HCT116 (cell line): ENCODE results near the gene CNDP1.

Experiments
- EZH2 ChIP-seq: fragments of 200-600 bp; sonication (generic); IDR thresholded peaks from 2 replicates; pipeline ENCODE4 v1.6.1; 2017; ENCODE audit warnings: antibody characterized with exemption, mixed run types
- POLR2A ChIP-seq: IDR thresholded peaks from 2 replicates; pipeline ENCODE4 v1.7.0; 2011; ENCODE audit warnings: borderline replicate concordance; ENCODE audit not compliant: insufficient read depth, insufficient read length; ENCODE audit errors: extremely low read depth
- POLR2AphosphoS5 ChIP-seq: IDR thresholded peaks from 2 replicates; pipeline ENCODE4 v1.6.1; 2011; ENCODE audit warnings: mild to moderate bottlenecking, low read depth, low read length, moderate library complexity
- SRF ChIP-seq: IDR thresholded peaks from 2 replicates; pipeline ENCODE4 v1.6.1; 2012; ENCODE audit warnings: low read depth
- ZBTB33 ChIP-seq: IDR thresholded peaks from 2 replicates; pipeline ENCODE4 v1.6.1; 2011; ENCODE audit warnings: mild to moderate bottlenecking, low read length, moderate library complexity; ENCODE audit not compliant: insufficient replicate concordance; ENCODE audit errors: extremely low read depth
- TF ChIP-seq, protein P1 (sequence below), 3 experiments: fragments of 200-600 bp in 1 of 3; sonication (generic) in 1 of 3; IDR thresholded peaks in 2 of 3; conservative IDR thresholded peaks in 1 of 3; 2 replicates each; pipeline ENCODE4 v1.5.1; 2012 to 2017; ENCODE audit warnings: low read depth in 2 of 3, low read length in 2 of 3, antibody characterized with exemption in 1 of 3, borderline replicate concordance in 1 of 3, control low read depth in 1 of 3, mild to moderate bottlenecking in 1 of 3, mixed read lengths in 1 of 3, mixed run types in 1 of 3, moderate library complexity in 1 of 3; ENCODE audit not compliant: insufficient read depth in 1 of 3

DNA sequence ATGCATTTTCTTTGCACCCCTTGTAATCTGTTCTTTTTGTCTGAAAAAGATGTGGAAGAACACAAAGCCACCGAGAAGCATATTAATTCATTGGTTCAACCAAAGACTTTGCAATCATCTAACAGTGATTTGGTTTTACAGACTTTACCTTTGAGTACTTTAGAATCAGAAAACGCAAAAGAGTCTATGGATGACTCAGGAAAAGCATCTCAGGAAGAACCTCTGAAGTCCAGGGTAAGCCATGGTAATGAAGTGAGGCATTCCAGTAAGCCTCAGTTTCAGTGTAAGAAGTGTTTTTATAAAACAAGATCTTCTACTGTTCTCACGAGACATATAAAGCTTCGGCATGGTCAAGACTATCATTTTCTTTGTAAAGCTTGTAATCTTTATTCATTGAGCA, 98.6 kb downstream of the CNDP1 start:
- TF ChIP-seq, protein P1, sequence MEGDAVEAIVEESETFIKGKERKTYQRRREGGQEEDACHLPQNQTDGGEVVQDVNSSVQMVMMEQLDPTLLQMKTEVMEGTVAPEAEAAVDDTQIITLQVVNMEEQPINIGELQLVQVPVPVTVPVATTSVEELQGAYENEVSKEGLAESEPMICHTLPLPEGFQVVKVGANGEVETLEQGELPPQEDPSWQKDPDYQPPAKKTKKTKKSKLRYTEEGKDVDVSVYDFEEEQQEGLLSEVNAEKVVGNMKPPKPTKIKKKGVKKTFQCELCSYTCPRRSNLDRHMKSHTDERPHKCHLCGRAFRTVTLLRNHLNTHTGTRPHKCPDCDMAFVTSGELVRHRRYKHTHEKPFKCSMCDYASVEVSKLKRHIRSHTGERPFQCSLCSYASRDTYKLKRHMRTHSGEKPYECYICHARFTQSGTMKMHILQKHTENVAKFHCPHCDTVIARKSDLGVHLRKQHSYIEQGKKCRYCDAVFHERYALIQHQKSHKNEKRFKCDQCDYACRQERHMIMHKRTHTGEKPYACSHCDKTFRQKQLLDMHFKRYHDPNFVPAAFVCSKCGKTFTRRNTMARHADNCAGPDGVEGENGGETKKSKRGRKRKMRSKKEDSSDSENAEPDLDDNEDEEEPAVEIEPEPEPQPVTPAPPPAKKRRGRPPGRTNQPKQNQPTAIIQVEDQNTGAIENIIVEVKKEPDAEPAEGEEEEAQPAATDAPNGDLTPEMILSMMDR (IDR thresholded peaks at IDR 0.05 in 2 of 3, conservative IDR thresholded peaks at IDR 0.05 in 1 of 3; ENCODE audit: borderline replicate concordance in 1 of 3, insufficient read depth in 1 of 3, low read depth in 2 of 3, low read length in 2 of 3), result no peak
- TF ChIP-seq ZBTB33, result no peak
- TF ChIP-seq SRF, result no peak
- TF ChIP-seq POLR2A, result no peak
- no peak for TF ChIP-seq POLR2AphosphoS5
- no peak for TF ChIP-seq EZH2
